Neutrophil (primary cell): ENCODE measurements around the gene CPLX1.

ENCODE experiments used
- H3K27ac ChIP-seq: fragments of 200-600 bp; sonication (generic); 2 replicates; pipeline ENCODE4 v1.5.1; 2016; ENCODE audit warnings: mild to moderate bottlenecking, moderate library complexity
- H3K27me3 ChIP-seq: fragments of 200-600 bp; sonication (generic); 2 replicates; pipeline ENCODE4 v1.6.0; 2016; ENCODE audit warnings: mild to moderate bottlenecking
- H3K36me3 ChIP-seq: fragments of 200-600 bp; sonication (generic); 2 replicates; pipeline ENCODE4 v1.5.1; 2017
- H3K4me1 ChIP-seq, 2 experiments: fragments of 200-600 bp in 1 of 2; sonication (generic) in 1 of 2; 1 replicate in 1 of 2; 2 replicates in 1 of 2; pipeline versions ENCODE4 v1.5.1 to v1.6.1; 2013 to 2016; ENCODE audit warnings: low read depth in 1 of 2, low read length in 1 of 2, mild to moderate bottlenecking in 1 of 2, moderate library complexity in 1 of 2; ENCODE audit not compliant: control insufficient read depth in 1 of 2, insufficient read depth in 1 of 2
- H3K4me3 ChIP-seq, 2 experiments: fragments of 200-600 bp in 1 of 2; sonication (generic) in 1 of 2; 1 replicate in 1 of 2; 2 replicates in 1 of 2; pipeline ENCODE4 v1.5.1; 2013 to 2016; ENCODE audit warnings: low read depth in 1 of 2, low read length in 1 of 2, mild to moderate bottlenecking in 1 of 2, moderate library complexity in 1 of 2
- H3K9me3 ChIP-seq: fragments of 200-600 bp; sonication (generic); 2 replicates; pipeline ENCODE4 v1.5.1; 2016
- TF ChIP-seq, protein P1 (sequence below): fragments of 200-600 bp; sonication (generic); IDR thresholded peaks from 2 replicates; pipeline ENCODE4 v1.5.1; 2016; ENCODE audit warnings: antibody characterized with exemption

Gene CPLX1

GRCh38 chr4:748461-748860 lies 77.5 kb downstream of the CPLX1 start:
- Histone ChIP-seq H3K36me3 (peaks cover 56% of the 10 kb centered on the region), H3K9me3 (no peaks in the 10 kb centered on the region), H3K4me1 (no peaks in the 10 kb centered on the region), H3K27me3 (no peaks in the 10 kb centered on the region), H3K4me3 (no peak overlapping the region), H3K27ac (no peak overlapping the region)
- TF ChIP-seq, protein P1, sequence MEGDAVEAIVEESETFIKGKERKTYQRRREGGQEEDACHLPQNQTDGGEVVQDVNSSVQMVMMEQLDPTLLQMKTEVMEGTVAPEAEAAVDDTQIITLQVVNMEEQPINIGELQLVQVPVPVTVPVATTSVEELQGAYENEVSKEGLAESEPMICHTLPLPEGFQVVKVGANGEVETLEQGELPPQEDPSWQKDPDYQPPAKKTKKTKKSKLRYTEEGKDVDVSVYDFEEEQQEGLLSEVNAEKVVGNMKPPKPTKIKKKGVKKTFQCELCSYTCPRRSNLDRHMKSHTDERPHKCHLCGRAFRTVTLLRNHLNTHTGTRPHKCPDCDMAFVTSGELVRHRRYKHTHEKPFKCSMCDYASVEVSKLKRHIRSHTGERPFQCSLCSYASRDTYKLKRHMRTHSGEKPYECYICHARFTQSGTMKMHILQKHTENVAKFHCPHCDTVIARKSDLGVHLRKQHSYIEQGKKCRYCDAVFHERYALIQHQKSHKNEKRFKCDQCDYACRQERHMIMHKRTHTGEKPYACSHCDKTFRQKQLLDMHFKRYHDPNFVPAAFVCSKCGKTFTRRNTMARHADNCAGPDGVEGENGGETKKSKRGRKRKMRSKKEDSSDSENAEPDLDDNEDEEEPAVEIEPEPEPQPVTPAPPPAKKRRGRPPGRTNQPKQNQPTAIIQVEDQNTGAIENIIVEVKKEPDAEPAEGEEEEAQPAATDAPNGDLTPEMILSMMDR: no peak

DNA sequence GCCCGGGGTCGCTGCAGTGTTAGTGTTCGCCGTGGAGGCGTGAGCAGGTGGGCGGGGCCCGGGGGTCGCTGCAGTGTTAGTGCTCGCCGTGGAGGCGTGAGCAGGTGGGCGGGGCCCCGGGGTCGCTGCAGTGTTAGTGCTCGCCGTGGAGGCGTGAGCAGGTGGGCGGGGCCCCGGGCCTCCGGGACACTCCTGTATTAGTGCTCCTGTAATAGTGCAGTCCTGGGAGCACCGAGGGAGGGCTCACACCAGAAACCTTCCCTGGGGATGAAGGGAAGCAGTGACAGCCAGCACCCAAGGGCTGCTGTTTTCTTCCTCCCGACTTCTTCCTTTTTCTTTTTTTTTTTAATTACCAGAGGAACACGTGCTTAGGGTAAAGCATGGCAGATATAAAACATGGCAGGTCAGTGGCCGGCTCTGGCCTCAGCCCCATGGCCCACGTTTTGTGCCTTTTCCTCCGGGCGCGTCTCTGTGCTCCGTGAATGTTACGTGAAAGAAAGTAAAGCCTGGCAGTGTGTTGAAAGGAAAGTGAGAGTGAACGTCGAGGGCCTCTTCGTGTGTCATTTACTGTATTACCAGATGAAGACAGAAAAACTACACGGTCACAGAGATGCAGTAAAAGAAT lies 78.3 kb downstream of the CPLX1 start:
- peaks cover 50% of the 10 kb centered on the region for H3K36me3 ChIP-seq

GRCh38 chr4:744212-744841 lies 81.6 kb downstream of the CPLX1 start:
- TF ChIP-seq, protein P1: no peak
- no peaks in the 10 kb centered on the region for H3K27me3 ChIP-seq
- H3K36me3 ChIP-seq: peaks cover 50% of the 10 kb centered on the region
- H3K4me3 ChIP-seq: no peak overlapping the region
- no peaks in the 10 kb centered on the region for H3K9me3 ChIP-seq
- H3K4me1 ChIP-seq: no peaks in the 10 kb centered on the region
- peak overlapping the region; percentile 59 for H3K27ac ChIP-seq

More for the DNA sequence above, 78.3 kb downstream of the CPLX1 start:
- TF ChIP-seq, protein P1: no peak
- H3K27ac ChIP-seq: no peak overlapping the region
- no peaks in the 10 kb centered on the region for H3K4me1 ChIP-seq
- H3K4me3 ChIP-seq: no peak overlapping the region
- no peaks in the 10 kb centered on the region for H3K27me3 ChIP-seq
- H3K9me3 ChIP-seq: no peaks in the 10 kb centered on the region

GRCh38 chr4:743463-744211 lies 82.3 kb downstream of the CPLX1 start:
- H3K9me3 ChIP-seq: no peaks in the 10 kb centered on the region
- TF ChIP-seq, protein P1: no peak
- H3K4me3 ChIP-seq: no peak overlapping the region
- peak overlapping the region; percentile 59 for H3K27ac ChIP-seq
- H3K27me3 ChIP-seq: no peaks in the 10 kb centered on the region
- H3K4me1 ChIP-seq: no peaks in the 10 kb centered on the region
- H3K36me3 ChIP-seq: peaks cover 55% of the 10 kb centered on the region

- Histone ChIP-seq H3K27ac (no peak overlapping the region), H3K9me3 (no peaks in the 10 kb centered on the region), H3K36me3 (peaks cover 55% of the 10 kb centered on the region), H3K4me1 (no peaks in the 10 kb centered on the region), H3K27me3 (no peaks in the 10 kb centered on the region), H3K4me3 (no peak overlapping the region)
- TF ChIP-seq, protein P1: peak; percentile 86
Measured at GRCh38 chr4:742742-743311, 83.1 kb downstream of the CPLX1 start.
